ENCODE data around the gene TMEM150B.

DNA sequence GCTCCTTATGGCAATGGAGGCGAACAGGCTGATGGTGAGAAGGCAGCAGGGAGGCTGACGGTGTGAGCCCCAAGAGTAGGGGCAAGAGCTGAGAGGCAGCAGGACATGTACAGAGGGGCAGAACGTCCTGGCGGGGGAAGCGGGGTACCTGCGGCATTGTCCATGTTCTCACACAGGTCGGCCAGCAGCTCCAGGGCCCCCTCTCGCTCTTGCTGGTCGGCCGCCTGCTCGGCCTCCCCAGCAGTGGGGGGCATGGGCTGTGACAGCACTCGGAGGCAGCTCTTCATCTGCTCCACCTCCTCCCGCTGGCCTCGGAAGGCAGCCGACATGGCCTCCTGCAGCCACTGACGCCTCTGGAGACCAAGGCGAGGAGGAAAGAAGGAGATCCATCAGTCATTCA lies 47.6 kb downstream of the TMEM150B start:
- no peak for TF ChIP-seq POLR2A (IDR thresholded peaks at IDR 0.05; ENCODE audit: low read depth, low read length)
- TF ChIP-seq, protein P1, sequence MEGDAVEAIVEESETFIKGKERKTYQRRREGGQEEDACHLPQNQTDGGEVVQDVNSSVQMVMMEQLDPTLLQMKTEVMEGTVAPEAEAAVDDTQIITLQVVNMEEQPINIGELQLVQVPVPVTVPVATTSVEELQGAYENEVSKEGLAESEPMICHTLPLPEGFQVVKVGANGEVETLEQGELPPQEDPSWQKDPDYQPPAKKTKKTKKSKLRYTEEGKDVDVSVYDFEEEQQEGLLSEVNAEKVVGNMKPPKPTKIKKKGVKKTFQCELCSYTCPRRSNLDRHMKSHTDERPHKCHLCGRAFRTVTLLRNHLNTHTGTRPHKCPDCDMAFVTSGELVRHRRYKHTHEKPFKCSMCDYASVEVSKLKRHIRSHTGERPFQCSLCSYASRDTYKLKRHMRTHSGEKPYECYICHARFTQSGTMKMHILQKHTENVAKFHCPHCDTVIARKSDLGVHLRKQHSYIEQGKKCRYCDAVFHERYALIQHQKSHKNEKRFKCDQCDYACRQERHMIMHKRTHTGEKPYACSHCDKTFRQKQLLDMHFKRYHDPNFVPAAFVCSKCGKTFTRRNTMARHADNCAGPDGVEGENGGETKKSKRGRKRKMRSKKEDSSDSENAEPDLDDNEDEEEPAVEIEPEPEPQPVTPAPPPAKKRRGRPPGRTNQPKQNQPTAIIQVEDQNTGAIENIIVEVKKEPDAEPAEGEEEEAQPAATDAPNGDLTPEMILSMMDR (conservative IDR thresholded peaks at IDR 0.05; ENCODE audit: low read depth, low read length): no peak

Data from IMR-90 (cell line).